ENCODE measurements around the gene REEP6.

GRCh38 chr19:1496714-1497577 lies 6.0 kb downstream of the REEP6 start:
- TF ChIP-seq, protein P1, sequence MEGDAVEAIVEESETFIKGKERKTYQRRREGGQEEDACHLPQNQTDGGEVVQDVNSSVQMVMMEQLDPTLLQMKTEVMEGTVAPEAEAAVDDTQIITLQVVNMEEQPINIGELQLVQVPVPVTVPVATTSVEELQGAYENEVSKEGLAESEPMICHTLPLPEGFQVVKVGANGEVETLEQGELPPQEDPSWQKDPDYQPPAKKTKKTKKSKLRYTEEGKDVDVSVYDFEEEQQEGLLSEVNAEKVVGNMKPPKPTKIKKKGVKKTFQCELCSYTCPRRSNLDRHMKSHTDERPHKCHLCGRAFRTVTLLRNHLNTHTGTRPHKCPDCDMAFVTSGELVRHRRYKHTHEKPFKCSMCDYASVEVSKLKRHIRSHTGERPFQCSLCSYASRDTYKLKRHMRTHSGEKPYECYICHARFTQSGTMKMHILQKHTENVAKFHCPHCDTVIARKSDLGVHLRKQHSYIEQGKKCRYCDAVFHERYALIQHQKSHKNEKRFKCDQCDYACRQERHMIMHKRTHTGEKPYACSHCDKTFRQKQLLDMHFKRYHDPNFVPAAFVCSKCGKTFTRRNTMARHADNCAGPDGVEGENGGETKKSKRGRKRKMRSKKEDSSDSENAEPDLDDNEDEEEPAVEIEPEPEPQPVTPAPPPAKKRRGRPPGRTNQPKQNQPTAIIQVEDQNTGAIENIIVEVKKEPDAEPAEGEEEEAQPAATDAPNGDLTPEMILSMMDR (IDR thresholded peaks at IDR 0.05; ENCODE audit: low read length) = no peak
- no peak for TF ChIP-seq EZH2phosphoT487 (IDR thresholded peaks at IDR 0.05; ENCODE audit: low read length)

Measured in MM.1S (cell line).